ENCODE measurements around the gene PLIN5.

DNA sequence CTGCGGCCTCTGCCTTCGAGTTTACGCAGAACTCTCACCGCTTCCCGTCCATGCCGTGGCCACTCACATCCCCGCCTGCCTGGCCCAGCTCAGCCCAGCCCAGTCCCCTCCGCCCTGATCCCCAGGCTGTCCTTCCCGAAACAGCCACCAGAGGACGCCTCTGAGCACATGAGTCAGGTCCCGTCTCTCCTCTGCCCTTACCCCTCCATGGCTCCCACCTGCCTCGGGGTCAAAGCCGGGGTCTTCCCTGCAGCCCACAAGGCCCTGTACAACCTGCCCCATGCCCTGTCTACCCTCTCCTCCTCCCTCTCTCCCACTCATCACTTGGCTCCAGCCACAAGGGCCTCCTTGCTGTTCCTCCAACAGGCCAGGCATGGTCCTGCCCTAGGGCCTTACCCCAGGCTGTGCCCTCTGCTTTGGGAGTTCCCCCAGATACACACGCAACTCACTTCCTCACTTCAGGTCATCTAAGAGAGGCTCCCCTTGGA lies 32.6 kb upstream of the PLIN5 start:
- TF ChIP-seq, protein P1, sequence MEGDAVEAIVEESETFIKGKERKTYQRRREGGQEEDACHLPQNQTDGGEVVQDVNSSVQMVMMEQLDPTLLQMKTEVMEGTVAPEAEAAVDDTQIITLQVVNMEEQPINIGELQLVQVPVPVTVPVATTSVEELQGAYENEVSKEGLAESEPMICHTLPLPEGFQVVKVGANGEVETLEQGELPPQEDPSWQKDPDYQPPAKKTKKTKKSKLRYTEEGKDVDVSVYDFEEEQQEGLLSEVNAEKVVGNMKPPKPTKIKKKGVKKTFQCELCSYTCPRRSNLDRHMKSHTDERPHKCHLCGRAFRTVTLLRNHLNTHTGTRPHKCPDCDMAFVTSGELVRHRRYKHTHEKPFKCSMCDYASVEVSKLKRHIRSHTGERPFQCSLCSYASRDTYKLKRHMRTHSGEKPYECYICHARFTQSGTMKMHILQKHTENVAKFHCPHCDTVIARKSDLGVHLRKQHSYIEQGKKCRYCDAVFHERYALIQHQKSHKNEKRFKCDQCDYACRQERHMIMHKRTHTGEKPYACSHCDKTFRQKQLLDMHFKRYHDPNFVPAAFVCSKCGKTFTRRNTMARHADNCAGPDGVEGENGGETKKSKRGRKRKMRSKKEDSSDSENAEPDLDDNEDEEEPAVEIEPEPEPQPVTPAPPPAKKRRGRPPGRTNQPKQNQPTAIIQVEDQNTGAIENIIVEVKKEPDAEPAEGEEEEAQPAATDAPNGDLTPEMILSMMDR (IDR thresholded peaks at IDR 0.05), result peak; percentile 31 to 72 (median 49)
- TF ChIP-seq POLR2A (IDR thresholded peaks at IDR 0.05), result no peak
